ENCODE data around the gene TMEM145.

Gene TMEM145

DNA sequence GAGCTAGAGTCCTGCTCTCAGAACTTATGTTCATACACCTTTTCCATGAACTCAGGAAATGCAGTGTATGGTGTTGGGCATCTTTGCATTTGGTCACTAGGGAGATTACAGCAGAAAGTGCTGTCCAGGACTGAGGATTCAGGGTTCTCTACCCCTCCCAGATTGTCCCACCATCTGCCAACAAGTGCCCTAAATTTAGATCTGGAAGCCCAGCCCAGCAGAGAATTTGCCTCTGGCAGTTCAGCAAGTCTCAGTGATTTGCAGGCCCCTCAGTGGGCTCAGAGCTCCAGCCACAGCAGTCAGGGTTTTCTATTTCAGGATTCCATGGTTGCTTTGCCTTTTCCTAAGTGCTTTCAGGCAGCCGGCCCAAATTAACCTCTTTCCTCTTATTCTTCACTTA is 53.6 kb downstream of the TMEM145 start:
- DNase-seq, result no peak

DNA sequence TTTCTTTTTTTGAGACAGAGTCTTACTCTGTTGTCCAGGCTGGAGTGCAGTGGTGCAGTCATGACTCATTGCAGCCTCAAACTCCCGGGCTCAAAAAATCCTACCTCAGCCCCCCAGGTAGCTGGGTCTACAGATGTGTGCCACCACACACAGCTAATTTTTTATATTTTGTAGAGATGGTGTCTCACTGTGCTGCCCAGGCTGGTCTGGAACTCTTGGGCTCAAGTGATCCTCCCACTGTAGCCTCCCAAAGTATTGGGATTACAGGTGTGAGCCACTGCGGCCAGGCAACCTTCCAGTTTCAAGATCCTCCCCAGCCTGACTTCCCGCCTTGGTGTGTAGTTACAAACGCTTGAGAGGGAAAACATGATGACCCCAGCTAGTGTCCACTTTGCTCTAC is 54.8 kb downstream of the TMEM145 start:
- no peak for DNase-seq

DNA sequence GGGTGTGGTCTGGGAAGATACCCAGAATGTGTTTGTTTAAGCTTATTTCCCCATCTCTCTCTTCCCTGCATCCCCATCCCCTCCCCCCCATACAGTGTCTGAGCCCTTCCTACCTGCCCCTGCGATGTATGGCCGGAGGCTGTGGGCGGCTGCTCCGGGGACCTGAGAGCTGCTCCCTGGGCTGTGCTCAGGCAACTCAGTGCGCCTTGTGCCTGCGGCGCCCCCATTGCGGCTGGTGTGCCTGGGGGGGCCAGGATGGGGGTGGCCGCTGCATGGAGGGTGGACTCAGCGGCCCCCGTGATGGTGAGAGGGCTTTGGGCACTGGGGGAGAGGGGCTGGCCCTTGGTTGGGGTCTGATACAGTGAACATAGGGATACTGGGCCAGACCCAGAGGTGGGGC is 55.3 kb downstream of the TMEM145 start:
- DNase-seq, result no peak

DNA sequence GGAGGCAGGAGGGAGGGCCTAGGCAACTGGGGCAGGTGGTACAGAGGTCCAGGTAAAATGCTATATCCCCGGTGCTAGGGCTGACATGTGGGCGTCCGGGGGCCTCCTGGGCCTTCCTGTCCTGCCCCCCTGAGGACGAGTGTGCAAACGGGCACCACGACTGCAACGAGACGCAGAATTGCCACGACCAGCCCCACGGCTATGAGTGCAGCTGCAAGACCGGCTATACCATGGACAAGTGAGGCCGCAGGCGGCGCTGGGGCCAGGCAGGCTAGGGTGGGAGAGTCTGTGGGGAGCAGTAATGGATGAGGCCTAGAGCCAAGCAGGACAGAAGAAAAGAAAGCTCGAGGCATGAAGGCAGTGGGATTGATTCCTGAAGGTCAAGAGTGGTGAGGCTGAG is 55.7 kb downstream of the TMEM145 start:
- DNase-seq, result no peak

DNA sequence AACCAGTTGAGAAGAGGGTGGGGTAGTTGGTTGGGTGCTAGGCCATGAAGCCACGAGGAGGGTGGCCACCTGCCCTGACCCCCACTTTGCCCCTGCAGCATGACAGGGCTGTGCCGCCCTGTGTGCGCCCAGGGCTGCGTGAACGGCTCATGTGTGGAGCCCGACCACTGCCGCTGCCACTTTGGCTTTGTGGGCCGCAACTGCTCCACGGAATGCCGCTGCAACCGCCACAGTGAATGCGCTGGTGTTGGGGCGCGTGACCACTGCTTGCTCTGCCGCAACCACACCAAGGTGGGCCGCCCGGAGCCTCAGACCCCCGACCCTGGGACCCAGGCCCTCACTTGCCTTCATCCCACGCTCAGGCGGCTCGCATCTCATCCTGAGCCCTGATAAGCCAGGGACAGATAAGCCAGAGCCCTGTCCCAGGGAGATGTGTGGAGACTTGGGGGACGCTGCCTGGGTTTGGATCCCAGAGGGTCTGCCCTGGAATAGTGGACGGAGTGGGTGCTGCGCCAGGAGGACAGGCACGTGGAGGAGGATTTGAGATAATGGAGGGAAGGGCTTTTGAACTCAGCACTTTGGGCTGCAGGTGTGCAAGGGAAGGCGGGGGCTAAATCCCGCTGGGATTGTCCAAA is 56.4 kb downstream of the TMEM145 start:
- DNase-seq, result no peak

DNA sequence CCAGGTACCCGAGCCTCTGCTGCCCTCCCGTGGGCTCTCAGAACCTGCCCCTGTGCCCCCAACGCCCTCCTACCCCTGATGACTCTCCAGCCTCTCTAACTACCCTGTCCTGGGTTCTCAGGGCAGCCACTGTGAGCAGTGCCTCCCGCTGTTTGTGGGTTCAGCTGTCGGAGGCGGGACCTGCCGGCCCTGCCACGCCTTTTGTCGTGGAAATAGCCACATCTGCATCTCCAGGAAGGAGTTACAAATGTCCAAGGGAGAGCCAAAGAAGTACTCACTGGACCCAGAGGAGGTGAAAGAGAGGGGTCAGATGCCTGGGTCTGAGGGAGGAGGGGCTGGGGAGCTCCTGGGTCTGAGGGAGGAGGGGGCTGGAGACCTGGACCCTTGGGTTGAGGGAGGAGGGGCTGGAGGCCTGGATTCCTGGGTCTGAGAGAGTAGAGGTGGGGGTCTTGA is 57.0 kb downstream of the TMEM145 start:
- DNase-seq, result no peak

DNA sequence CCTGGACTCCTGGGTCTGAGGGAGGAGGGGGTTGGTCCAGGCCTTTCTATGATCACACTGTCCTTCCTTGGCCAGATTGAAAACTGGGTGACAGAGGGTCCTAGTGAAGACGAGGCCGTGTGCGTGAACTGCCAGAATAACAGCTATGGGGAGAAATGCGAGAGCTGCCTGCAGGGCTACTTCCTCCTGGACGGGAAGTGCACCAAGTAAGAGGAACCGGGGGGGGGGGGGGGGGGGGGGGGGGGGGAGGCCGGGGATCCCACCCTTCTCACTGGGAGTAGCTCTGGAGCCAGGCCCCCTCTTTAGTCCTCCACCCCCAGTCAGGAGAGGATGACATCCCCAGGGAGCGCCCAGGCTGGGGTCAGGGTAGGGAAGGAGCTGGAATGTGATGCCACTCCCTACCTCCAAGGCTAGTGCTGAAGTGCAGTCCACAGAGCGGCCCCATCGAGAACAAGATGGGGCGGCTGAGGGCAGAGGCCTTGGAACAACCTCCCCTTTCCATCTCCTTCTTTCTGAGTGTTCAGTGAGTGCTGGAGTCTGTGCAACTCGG is 57.6 kb downstream of the TMEM145 start:
- DNase-seq, result no peak
